ENCODE measurements around the gene WARS2.

The WARS2 gene

DNA sequence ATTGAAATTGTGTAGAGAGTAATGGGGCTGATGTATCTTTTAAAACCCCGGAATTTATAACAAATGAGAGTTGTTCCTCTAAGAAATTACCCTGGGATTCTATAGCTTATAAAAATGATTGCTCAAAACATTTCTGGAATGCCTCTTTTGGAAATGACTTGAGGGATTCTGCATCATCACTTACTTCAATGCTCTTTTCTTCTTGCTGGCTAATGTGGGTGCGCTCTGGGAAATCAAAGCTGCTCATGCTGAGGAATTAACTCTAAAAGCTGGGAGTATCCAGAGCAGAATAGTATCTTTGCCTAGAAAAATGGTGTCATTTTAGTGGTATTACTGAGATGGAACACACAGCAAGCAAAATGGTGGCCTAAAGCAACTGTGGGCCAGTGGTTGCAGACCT lies 129.3 kb downstream of the WARS2 start:
- no peak for DNase-seq

DNA sequence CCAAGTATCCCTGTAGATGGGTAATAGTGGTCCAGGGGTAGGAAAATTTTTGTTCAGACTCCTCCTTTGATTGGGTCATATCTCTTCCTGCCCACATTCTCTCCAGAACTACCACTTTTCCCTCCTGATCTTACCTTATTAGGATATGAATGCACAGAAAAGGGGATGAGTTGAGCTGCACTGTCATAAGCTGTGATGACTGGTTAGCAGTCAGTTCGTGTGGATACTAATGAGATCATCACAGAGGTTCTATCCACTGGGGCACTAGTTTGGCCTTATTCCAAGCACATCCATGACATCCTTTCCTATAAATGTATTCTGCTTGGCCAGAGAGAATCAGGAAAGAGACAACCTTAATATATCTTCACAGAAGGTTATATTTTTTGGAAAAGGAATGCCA lies 130.3 kb downstream of the WARS2 start:
- no peak for DNase-seq

DNA sequence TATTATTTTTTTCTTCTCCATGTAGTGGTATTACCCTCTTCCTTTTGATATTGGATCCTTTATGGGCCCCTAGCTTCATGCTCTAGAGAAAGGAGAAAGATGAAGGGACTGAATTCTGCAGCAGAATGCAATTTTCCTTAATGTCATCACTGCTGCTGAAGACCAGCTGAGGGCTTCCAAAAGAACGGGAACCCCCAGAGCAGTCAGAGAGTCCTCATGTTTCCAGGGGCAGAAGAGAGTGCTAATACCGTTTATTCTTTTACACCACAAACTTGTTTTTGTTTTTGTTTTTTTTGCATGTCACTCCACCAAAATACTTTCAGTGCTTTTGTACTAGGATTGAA lies 131.2 kb downstream of the WARS2 start:
- no peak for DNase-seq

DNA sequence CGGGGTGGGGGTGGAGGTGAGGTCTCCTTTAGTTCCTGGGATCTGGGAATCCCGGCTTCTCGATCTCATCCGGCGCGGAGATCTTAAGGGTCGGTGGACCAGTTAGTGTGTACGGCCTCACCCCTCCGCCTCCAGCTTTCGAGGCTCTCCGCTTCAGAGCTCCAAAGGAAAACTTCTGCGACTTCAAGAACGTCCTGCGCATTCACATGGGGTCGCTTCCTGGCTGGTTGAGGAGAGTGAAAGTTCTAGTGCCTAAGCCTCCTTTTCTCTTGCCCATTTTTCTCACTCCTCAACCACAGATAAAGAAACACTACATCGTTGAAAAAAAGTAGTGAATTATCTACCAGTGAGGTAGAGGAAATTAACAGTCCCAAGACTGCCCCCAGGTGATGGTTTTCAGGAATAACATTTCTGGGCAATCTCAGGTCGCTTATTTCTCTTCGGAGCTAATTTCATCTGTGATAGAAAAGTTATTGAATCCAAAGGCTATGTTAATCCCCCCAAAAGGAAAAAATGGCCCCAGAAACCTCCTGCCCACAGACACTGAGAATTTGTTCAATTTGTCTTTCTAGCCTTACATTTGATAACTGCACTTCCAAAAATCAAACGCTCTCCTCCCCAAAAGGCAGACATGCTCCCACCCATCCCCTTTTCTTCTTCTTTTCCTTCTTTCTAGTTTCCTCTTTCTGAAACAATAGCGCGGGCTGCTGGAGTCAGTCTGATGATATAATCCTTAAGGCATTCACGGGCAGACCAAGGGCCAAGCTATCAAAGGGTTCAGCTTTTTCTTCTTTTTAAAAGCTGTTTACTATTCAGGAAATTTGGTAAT lies 131.8 kb downstream of the WARS2 start:
- no peak for DNase-seq

DNA sequence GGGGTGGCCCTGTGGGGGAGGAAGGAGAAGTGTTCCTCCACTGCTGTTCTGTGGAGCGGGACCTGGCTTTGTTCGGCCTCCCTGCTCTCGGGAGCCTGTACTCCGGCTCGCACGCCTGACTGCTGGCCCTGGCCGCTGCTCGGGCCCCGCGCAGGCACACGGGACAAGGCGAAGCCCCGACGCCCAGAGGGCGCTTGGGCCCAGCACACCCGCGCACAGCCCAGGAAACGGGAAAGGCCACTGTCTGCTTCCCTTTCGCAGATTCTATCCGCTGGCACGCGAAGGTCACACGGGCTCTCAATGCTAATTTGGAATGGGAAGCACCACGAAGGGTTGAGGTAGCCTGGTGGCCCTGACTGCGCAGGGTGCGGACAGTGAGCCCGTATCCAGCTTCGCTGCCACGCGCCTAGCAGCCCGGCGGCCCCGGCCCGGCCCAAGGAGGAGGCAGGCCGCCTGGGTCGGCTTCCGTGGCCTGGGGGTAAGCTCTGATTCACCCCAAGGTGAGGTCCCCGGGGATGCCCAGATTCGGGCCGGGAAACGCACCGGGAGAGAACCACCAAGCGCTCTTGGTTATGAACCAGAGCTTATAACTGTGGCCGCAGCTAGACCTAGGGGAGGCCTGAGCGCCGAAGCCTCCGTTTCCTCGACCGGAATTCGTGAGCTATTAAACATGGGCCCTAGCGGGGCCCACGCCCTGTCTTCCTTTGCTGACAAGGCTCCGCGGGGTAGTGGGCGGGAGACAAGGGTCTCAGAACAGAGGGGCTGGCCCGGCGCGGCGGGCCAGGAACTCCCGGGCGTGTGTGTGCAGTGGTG lies 132.6 kb downstream of the WARS2 start:
- DNase-seq: no peak

DNA sequence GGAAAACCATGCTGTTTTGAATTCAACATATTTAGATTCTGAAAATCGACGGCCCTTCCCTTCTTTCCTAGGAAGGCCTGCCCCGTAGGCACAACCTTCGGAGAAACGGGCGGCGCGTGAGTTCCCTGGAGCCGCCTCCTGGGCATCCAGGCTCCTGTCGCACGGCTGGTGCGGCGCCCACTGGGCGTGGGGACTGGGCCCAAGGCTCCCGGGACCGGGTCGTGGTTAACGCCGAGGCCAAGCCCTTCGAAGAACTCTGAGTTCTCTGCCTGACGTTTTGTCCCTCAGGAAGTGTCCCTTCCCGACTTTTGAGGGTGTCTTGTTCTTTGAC lies 133.1 kb downstream of the WARS2 start:
- DNase-seq: no peak

DNA sequence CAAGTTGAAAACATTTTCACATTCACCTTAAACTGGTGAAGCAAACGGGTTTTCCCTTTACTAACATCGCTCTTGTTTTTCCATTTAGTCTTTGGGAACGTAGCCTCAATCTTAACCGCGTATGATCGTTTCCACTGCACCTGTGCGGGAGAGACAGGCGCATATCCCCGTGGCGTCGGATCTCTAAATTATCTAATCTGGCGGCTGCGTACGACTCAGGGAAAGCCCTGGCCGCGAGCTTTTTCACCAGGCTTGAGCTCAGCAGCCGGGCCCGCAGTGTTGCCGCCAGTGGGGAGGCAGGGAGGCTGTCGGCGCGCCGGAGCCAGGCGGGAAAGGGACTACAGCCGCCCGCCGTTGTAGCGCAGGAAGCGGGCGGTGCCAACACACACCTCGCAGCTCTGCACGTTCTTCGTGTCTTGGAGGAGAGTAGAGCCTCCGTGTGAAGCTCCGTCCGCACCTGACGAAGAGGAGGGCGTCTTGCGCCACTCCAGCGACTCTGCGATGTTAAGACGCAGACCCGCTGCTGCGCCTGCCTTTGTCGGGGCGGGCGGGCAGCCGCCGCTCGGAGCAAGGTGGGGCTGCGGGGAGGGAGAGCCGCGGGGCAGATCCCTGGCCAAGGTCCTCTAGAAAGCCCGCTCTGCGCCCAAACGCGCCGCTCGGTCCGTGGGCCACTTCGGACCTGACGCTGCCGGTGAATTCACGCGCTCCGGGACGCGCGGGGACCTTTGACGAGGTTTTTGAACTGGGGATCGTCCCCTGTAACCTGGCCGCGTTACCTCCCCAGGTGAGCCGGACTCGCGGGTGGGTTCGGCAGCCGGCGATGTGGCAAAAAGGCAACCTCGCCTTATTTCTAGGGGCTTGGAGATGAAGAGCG lies 133.8 kb downstream of the WARS2 start:
- no peak for DNase-seq

DNA sequence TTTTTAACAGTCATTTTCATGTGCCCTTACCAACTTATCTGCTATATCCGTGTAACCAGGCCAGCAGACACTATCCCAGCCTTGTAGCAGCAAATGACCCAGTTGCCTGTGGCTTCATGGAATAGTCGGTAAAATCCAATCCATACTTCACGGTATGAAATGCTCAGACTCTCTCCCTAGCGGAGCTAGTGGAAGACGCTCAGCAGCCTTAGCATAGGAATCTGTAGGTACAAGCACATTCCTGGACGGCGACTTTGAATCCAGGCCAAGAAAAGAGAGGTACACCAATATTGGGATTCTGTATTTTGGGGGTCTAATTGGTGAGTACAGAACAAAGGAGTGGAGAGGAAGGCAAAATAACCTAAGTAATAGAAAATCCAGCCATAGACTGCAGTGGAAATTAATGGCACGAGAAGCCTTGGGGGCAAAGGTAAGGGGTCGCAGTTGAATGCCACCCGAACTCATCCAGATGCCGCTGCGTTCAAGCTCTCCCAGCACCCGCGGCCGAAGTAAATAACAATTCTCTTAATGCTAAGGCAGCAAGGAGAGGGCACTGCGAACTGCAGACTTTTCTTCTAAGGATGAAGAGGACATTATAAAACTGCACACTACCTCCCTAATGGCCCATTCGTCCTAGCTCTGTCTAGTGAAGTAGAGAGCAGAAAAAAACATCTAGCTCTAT lies 134.6 kb downstream of the WARS2 start:
- DNase-seq: no peak

DNA sequence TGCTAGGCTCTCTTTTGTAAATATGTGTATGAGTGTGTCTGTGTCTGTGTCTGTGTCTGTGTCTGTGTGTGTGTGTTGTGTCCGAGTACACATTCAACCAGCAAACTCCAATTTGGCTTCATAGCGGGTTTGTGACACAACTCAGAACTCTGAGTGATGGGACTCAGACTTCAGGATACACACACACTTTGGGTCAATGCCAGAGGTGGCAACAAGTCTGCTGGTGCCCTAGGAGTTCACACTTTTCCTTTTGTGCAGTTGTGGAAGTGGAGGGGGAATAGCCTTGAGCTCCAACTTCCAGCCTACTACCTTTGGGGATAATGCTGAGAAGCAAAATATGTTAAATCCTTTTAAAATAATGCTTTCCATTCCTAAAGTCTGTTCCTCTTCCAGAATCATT lies 135.7 kb downstream of the WARS2 start:
- DNase-seq: no peak

DNA sequence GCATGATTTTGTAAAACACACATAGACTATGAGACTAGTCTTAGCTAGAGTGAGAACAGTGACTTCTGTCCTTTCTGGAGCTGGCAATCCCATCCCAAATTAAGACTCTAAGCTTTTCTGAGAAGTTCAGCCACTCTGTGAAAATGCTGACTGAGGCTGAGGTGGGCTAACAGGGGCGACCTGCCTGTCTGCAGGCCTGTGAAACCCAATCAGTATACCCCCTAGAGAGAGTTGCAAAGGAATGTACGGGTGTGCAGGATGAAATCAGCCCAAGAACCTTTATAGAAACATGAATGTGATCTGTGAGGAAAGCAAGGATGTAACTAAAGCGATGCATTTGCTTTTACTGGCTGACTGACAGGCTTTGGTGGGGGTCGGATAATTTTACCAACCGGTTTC lies 136.3 kb downstream of the WARS2 start:
- DNase-seq: no peak

DNA sequence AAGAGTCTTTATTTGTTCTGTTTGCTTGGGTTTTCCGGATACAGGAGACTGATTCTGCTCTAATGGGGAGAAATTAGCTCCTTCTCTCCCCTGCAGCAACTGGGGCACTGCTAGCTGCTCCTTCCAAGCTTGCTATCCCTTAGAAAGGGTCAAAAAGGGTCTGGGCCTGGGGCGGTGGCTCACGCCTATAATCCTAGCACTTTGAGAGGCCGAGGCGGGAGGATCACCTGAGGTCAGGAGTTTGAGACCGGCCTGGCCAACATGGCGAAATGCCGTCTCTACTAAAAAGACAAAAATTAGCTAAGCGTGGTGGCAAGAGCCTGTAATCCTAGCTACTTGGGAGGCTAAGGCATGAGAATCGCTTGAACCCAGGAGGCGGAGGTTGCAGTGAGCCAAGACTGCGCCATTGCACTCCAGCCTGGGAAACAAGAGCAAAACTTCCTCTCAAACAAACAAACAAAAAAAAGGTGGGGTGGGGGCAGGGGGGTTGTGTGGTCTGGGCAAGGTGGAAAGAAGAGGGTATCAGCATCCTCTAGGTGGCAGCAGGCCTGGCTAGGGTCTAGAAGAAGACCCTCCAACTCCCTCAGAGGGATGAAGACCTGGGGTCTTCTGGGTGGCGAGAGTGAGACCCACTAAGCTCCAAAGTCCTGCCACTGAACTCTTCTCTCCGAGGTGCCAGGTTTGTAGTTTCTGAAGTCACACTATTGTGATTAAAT lies 136.9 kb downstream of the WARS2 start:
- DNase-seq: no peak

DNA sequence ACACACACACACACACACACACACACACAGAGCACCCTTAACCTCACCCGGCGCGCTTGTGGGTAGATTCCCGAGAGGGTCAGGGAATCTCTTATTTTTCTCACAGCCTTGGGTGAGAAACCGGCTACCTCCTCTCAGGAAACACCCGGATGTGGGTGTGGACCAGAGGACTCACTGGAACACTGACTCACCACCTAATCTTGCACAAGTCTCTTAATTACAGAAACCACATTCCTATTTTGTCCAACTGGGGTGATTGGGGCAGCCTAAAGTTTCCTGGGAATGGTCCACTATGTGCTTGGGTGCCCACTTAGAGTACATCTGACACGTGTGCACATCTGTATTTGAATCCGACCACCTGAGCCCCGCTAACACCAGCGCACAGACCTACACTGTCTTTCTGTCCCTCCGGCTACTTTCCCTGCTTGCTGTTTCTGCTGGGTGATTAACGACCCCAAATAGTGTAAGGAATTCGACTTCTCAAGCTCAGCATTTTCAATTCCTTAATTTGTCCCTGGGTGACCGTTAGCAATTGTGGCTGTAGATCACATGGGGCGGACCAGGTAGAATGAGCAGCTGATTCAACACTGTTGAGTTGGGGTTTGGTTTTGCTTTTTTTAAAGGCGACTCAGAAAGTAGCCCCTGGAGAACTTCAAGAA lies 138.3 kb downstream of the WARS2 start:
- no peak for DNase-seq

DNA sequence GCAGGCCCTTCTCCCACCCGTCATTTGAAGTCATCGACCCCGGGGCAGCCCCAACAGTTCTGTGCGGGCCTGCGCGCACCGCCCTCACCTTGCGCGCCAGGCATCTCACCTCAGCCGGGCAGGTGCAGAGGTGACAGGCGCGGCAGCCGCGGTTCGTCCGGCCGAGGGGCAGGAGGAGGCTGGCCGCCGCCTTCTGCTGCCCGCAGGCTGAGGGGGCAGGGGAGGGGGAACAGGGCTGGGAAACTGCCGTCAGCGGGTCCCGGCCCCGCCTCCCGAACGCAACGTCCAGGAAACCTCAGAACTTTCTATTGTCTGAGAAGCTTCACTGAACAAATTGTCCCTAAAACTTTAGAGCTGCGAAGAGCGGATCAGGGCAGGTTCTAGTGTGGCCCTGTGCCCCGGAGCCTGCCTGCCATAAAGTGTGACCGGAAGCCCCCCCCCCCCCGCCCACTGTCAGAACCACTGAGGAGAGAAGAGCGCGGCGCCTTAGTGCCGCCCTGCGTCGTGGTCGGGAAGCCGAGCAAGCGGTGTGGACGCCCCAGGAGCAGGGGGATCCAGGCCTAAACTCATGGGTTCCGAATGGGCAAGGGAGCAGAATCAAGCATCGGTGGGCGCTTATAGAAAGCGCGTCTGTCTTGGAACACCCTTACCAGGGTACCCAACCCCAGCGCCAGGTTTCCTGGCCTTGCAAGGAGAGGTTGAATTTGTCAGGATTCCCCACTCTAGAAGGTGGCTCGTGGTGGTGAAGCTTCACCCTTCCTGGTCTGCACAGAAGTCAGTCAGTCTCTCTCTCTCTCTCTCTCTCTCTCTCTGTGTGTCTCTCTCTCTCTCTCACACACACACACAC lies 139.0 kb downstream of the WARS2 start:
- no peak for DNase-seq

DNA sequence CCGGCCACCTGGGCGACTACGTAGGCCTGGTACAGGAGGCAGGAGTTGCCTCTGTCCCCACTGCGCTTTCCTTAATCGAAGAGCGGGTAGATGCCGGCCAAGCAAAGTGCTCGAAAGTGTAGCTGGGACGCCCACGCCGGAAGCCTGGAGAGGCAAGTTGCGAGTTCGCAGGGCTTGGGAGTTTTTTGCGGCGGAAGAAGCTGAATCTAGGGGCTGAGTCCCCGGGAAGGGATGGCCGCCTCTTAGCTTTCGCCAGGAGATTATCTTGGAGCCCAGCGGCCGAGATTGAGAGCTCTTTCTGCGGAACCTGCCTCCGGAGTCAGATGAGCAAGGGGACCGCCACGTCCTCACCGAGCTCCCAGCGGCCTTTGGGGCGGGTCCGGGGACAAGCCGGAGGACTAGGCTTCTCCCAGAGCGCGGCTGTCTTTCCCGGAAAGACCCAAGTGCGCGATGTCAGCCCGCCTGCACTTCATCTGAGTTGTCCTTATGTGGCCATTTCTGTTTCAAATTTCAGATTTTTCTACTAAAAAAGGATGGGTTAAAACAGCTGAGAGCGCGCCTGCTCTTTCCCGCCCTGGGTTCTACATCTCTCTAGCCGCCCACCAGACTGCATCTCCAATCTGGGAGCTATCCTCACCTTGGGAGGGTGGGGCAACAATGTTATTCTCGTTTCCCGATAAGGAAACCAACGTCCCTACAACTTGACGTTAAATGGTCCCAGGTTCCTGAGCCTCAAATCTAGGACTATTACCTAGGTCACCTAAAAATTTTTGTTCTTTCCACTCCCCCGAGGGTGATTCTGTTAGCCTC lies 139.9 kb downstream of the WARS2 start:
- no peak for DNase-seq

DNA sequence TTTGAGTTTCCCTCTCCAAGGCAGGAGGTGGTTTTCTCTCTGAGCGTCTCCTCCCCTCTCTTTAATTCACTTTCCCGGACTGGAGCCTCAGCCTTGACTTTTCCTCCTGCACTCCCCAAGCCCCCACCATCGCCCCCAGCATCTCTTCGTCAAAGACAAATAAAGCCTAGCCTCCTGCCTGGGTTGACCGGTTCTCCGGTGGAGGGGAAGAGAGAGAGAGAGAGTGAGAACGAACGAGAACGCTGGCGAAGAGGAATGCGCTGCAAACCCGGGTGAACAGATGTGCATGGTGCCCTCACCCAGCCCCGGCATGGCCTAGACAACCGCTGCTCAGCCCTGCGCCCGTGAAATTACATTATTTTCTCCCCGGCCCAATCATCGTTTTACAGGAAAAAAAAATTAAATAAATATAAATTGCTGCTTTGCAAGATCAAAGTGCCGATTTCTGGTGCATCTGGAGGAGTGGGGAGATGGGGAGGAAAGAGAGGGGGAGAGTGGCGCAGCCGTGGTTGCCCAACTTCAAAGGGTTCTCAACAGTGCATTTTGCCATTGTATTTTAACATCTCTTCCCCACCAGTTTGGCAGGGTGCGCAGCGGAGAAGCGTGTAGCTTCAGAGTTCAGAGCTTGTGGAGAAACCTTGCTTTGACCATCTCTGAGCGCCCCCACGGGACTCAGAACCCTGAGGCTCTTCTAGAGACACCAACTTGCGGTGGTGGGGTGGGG lies 140.9 kb downstream of the WARS2 start:
- no peak for DNase-seq

DNA sequence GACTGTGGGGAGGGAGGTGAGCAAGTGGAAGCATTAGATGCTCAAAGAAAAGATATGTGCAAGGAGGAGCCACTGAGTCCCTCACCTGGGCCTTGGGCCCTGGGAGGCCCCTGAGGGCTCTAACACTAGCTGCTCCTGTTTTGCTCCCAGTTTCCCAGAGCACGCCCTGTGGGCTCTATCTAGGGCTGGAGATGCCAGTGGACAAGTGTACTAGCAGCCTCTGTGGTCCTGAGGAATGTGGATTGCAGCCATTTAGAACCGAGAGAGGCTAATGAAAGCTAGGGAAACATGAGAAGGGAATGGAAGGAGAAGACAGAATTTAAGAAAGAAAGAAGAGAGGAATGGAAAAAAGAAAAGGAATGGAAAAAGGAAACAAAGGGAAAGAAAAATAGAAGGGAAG lies 142.3 kb downstream of the WARS2 start:
- no peak for DNase-seq

DNA sequence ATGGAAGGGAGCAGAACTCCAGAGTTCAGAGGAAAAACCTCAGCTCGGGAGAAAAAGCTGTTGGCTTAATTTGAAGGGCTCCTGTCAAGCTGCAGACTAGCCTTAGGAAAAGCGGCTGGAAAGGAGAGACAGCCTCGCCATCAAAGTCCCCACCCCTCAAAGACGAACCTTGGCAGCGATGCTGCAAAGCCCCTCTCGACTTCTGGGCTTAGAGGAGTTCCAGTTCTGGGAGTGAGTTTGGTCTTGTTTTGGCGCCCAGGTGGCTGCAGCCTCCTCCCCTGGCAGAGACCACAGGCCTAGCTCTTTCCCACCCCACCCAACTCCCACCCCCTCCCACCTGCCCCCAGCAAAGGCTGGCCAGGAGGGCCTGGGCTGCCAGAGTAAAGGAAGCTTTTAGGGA lies 143.2 kb downstream of the WARS2 start:
- no peak for DNase-seq

DNA sequence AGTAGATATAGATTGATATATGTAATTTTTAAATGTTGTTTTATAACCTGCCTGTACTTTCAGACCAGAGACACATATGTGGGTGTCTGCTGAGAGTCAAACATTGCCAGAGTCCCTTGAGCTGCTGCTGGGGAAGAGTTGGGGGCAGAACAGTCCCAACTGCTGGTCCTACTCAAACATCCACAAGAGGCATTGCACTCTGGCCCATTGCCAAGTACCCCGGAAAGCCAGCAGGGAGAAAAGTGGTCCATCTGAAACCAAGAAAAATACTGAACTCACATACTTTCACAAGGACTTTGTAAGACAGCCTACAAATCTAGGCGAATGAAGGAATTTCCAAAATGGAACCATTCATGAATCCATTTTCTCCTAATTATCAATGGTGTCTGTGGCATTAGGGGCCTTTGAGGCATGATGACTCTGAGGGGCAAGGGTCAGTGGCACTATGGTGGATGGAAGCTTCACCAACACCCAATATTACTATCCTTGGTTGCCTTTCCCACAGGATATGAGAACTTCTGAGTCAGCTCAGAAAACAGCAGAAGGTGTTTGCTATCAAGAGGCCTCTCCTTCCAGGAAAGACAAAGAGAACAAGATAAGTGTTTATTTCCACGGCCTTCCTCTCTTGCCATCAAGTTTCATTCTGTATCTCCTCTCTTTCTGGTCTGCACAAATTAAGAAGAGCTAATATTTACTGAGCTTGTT lies 145.0 kb downstream of the WARS2 start:
- DNase-seq: no peak

DNA sequence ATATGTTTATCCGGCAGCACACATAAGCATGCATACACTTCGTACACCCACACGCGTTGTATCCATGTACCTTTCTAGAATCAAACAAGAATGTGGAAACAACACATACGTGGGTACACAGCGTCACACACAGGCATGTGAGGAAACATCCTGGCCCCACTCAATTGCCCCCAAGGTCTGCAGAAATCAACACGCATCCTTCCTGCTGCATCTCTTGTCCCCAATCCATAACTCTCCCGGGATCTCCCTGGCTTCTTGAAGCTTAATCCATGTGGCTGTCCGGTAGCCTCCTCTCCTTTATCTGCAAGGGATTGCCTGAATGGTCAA lies 146.8 kb downstream of the WARS2 start:
- no peak for DNase-seq
